Measurements from ENCODE around the gene LRRC51. TPM values are rescaled to one million over a fixed set of nuclear protein-coding genes. Genes with fewer than 3 reads are reported as not detected.

LRRC51 gene
- total RNA-seq, 2 donors from 2014 or later, result 8.0 to 9.5 TPM

- H3K36me3 Mint-ChIP-seq (ENCODE audit: low read depth), result peaks cover 3% of the 10 kb centered on the region
- no peaks in the 10 kb centered on the region for H3K4me1 Mint-ChIP-seq
- H3K4me3 Mint-ChIP-seq, result no peak overlapping the region
- peaks cover 59% of the 10 kb centered on the region for H3K9me3 ChIP-seq (ENCODE audit: control insufficient read depth, low read length)
- 69% methylated on average over 1 of the region's 1 CpG; no CpG with 5 or more reads in 1 of the 2 experiments for WGBS, 2 experiments (ENCODE audit: insufficient coverage in 1 of 2, insufficient read length in 1 of 2)
- DNase-seq, result no peak
- H3K27ac ChIP-seq (ENCODE audit: low read depth, low read length), result no peak overlapping the region
- peaks cover 43% of the 10 kb centered on the region for H3K9me3 Mint-ChIP-seq
- no peak overlapping the region for H3K27ac Mint-ChIP-seq
- no peak for TF ChIP-seq CTCF (conservative IDR thresholded peaks at IDR 0.05)
- peaks cover 44% of the 10 kb centered on the region for H3K27me3 Mint-ChIP-seq (ENCODE audit: insufficient read depth)
- H3K36me3 ChIP-seq (ENCODE audit: control insufficient read depth, insufficient read depth, low read length), result no peaks in the 10 kb centered on the region
- H3K4me3 ChIP-seq (ENCODE audit: low read length), result no peak overlapping the region
- peaks cover 19% of the 10 kb centered on the region for H3K27me3 ChIP-seq (ENCODE audit: control insufficient read depth, insufficient read depth, low read length, poor library complexity, severe bottlenecking)
- H3K4me1 ChIP-seq (ENCODE audit: control insufficient read depth, insufficient read depth, low read length), result no peaks in the 10 kb centered on the region
- H3K9ac ChIP-seq (ENCODE audit: extremely low read depth, low read length, poor library complexity, severe bottlenecking), result no peak overlapping the region
Observed at GRCh38 chr11:72125956-72126355, 45.3 kb downstream of the LRRC51 start.

- Histone ChIP-seq H3K4me3 (ENCODE audit: low read length) (no peak overlapping the region), H3K4me1 (ENCODE audit: control insufficient read depth, insufficient read depth, low read length) (no peaks in the 10 kb centered on the region), H3K27ac (ENCODE audit: low read depth, low read length) (no peak overlapping the region), H3K36me3 (ENCODE audit: control insufficient read depth, insufficient read depth, low read length) (no peaks in the 10 kb centered on the region), H3K9me3 (ENCODE audit: control insufficient read depth, low read length) (peaks cover 59% of the 10 kb centered on the region), H3K9ac (ENCODE audit: extremely low read depth, low read length, poor library complexity, severe bottlenecking) (no peak overlapping the region), H3K27me3 (ENCODE audit: control insufficient read depth, insufficient read depth, low read length, poor library complexity, severe bottlenecking) (peaks cover 28% of the 10 kb centered on the region)
- Mint-ChIP-seq H3K4me1 (no peaks in the 10 kb centered on the region), H3K9me3 (peaks cover 43% of the 10 kb centered on the region), H3K27ac (no peak overlapping the region), H3K27me3 (ENCODE audit: insufficient read depth) (peaks cover 52% of the 10 kb centered on the region), H3K4me3 (no peak overlapping the region), H3K36me3 (ENCODE audit: low read depth) (peaks cover 3% of the 10 kb centered on the region)
- no peak for TF ChIP-seq CTCF (conservative IDR thresholded peaks at IDR 0.05)
- 56 to 63% methylated on average over 2 of the region's 2 CpGs for WGBS, 2 experiments (ENCODE audit: insufficient coverage in 1 of 2, insufficient read length in 1 of 2)
- no peak for DNase-seq
Observed at GRCh38 chr11:72127923-72128322, 47.3 kb downstream of the LRRC51 start.

- peaks cover 57% of the 10 kb centered on the region for H3K27me3 Mint-ChIP-seq (ENCODE audit: insufficient read depth)
- H3K4me3 Mint-ChIP-seq, result no peak overlapping the region
- DNase-seq, result no peak
- no peak for TF ChIP-seq CTCF (conservative IDR thresholded peaks at IDR 0.05)
- Histone ChIP-seq H3K9ac (ENCODE audit: extremely low read depth, low read length, poor library complexity, severe bottlenecking) (no peak overlapping the region), H3K36me3 (ENCODE audit: control insufficient read depth, insufficient read depth, low read length) (no peaks in the 10 kb centered on the region), H3K9me3 (ENCODE audit: control insufficient read depth, low read length) (peaks cover 56% of the 10 kb centered on the region), H3K4me1 (ENCODE audit: control insufficient read depth, insufficient read depth, low read length) (no peaks in the 10 kb centered on the region), H3K4me3 (ENCODE audit: low read length) (no peak overlapping the region), H3K27ac (ENCODE audit: low read depth, low read length) (no peak overlapping the region), H3K27me3 (ENCODE audit: control insufficient read depth, insufficient read depth, low read length, poor library complexity, severe bottlenecking) (peaks cover 39% of the 10 kb centered on the region)
- peaks cover 3% of the 10 kb centered on the region for H3K36me3 Mint-ChIP-seq (ENCODE audit: low read depth)
- no peak overlapping the region for H3K27ac Mint-ChIP-seq
- H3K4me1 Mint-ChIP-seq, result no peaks in the 10 kb centered on the region
- WGBS, 2 experiments (ENCODE audit: insufficient coverage in 1 of 2, insufficient read length in 1 of 2), result 87 to 93% methylated on average over 3 of the region's 3 CpGs
- peaks cover 41% of the 10 kb centered on the region for H3K9me3 Mint-ChIP-seq
Observed at GRCh38 chr11:72129381-72129780, 48.7 kb downstream of the LRRC51 start.

Data from endodermal cell (in vitro differentiated cells).